HG03457 (cell line): ENCODE results near the gene EIF4E2.
"Not testable (repeated sequence)": the region's sequence is repeated elsewhere in the genome, so short reads cannot be mapped to it uniquely, and the experiment has no call there.

ENCODE experiments used
- ATAC-seq: cut with Tn5 transposase; IDR thresholded peaks from one replicate; pipeline ENCODE4 v1.9.1; 2021; ENCODE audit warnings: moderate number of reproducible peaks; ENCODE audit not compliant: unreplicated experiment

EIF4E2 gene

GRCh38 chr2:232521959-232522622 lies 28.4 kb upstream of the EIF4E2 start:
- ATAC-seq = no peak

- no peak for ATAC-seq
Observed at GRCh38 chr2:232522623-232523401, 27.7 kb upstream of the EIF4E2 start.

DNA sequence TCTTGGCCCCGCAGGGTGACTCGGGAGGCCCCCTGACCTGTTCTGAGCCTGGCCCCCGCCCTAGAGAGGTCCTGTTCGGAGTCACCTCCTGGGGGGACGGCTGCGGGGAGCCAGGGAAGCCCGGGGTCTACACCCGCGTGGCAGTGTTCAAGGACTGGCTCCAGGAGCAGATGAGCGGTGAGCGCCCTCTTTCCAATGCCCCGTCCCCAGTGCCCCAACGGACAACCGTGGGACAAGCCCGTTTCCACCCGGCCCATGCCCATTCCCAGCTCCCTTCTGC lies 27.1 kb upstream of the EIF4E2 start:
- no peak for ATAC-seq

DNA sequence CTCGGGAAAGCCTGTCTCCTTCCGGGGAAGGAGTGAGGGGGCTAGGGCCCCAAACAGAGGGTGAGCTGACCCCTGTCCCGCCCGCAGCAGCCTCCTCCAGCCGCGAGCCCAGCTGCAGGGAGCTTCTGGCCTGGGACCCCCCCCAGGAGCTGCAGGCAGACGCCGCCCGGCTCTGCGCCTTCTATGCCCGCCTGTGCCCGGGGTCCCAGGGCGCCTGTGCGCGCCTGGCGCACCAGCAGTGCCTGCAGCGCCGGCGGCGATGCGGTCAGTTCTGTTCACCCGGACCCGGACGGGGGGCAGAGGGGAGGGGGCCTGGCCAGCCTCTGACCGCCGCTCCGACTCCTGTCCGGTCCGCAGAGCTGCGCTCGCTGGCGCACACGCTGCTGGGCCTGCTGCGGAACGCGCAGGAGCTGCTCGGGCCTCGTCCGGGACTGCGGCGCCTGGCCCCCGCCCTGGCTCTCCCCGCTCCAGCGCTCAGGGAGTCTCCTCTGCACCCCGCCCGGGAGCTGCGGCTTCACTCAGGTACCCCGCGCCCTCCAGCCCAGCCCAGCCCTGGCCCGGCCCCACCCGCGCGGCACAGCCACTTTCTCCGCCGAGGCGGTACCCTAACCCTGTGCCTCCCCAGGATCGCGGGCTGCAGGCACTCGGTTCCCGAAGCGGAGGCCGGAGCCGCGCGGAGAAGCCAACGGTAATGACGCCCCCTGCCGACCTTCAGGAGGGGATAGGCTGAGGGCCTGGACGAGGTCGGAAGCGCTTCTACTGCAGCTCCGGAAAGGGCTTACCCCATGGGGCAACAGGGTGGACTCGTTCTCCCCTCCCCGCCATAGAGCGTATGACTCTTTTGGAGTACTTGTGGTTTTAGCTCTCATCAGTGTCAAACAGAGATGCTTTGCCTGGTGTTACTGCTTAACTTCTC lies 26.5 kb upstream of the EIF4E2 start:
- no peak for ATAC-seq

GRCh38 chr2:232524771-232525170 lies 25.7 kb upstream of the EIF4E2 start:
- ATAC-seq = no peak

- ATAC-seq = no peak
Observed at GRCh38 chr2:232525199-232525598, 25.3 kb upstream of the EIF4E2 start.

DNA sequence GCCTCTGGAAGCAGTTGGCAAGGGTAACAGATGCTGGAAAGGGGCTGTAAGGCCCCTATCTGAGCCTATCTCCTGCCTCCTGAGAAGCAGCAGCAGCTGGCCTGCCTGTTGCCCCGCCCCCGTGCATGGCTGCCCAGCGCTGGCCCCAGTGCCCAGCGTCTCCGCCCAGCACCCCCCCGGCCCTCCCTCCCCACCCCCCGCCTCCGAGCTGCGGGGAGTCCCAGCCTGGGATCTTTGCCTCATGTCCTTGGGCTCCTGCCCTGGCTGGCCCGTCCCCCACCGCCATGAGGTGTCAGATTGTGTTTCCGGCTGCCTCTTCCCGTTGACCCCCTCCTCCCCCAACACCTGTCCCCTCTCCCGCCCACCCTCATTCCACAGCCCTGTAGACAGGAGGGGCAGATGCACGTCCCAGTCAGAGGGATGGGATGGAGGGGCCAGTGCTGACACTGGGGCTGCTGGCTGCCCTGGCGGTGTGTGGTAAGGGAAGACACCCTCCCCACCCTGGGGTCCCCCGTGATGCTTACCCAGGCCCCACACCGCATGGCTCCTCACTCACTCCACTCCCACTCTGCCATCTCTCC lies 24.6 kb upstream of the EIF4E2 start, which contains the start of gene CHRND:
Gene CHRND, plus strand, starts transcription at position 370 of the 581 bp plus-strand sequence. Its CDS starts 56 bp downstream, at position 426.
- no peak for ATAC-seq

- no peak for ATAC-seq
Observed at GRCh38 chr2:232526372-232526941, 24.0 kb upstream of the EIF4E2 start.

- no peak for ATAC-seq
Observed at GRCh38 chr2:232527905-232528470, 22.5 kb upstream of the EIF4E2 start.

- no peak for ATAC-seq
Observed at GRCh38 chr2:232528746-232529460, 21.6 kb upstream of the EIF4E2 start.

DNA sequence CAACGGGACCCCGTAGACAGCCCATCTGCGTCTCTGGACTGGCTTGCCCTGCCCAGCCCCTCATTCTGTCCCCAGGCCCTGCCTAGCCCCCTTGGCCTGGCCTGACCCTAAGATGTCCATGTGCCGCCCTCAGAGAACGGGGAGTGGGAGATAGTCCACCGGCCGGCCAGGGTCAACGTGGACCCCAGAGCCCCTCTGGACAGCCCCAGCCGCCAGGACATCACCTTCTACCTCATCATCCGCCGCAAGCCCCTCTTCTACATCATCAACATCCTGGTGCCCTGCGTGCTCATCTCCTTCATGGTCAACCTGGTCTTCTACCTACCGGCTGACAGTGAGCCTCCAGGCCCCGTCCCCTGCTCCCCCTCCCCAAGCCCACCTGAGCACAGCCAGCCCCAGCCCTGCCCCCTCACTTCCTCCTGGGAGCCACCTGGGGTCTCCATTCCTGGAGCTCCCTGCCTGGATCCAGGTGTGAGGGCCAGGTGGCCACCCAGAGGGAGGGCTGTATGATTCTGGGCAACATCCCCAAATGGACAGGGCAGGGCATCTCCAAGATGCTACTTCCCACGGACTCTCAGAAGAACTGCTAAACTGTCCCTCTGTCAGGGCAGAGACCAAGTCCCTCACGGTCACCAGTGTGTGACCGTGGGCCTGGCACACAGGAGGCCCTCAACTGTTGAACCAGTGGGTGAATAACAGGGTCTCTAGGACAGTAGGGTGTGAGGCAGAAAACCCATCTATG lies 20.5 kb upstream of the EIF4E2 start:
- no peak for ATAC-seq

DNA sequence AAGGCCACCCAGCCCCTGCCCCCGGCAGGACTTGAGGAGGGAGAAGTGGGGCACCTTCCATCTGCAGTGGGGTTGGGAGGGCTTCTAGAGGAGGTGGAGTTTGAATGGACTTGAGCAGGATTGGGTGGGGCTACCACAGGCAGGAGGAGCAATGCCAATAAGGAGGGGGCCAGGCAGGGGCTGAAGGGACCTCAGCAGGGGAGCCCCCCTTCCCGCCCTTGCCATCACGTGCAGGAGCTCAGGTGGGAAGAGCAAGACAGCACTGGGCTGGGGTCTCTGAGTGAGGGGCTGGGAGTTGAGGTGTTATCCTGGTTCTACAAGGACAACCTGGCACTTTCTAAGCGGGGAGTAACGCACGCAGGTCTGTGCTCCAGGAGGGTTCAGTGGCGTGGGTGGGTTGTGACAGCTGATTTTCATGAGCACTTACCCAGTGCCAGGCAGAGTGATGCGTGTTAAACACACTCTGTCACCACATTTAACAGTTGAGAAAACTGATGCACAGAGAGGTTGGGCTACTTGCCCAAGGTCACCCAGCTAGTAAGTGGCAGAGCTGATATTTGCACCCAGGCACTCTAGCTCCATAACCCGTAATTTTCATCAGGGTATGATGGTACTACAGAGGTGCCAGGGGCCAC lies 19.7 kb upstream of the EIF4E2 start:
- ATAC-seq = no peak

DNA sequence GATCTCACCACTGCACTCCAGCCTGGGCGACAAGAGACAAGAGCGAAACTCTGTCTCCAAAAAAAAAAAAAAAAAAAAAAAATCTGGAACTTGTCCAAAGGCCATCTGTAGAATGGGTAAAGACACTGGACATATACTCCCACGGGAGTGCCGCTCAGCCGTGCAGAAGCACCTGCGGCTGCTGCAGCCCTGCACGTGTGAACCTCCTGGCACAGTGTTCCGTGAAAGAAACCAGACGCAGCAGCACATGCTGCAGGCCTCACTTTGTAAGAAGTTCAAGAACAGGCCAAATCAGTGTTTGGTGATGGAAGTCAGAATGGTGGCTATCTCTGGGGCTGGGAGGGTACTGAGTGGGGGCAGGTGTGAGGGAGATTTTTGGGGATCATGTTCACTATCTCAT lies 18.1 kb upstream of the EIF4E2 start:
- ATAC-seq = no peak

DNA sequence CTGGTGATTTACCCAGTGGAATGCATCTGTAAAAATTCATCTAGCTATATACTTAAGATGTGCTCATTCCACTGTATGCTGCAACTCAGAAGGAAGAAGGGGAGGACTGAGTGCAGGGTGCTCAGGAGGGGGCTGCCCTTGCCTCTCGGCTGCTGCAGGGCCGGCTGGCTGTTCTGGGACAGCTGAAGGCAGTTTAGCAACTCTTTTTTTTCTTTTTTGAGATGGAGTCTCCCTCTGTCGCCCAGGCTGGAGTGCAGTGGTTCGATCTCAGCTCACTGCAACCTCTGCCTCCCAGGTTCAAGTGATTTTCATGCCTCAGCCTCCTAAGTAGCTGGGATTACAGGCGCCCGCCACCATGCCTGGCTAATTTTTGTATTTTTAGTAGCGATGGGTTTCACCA lies 17.7 kb upstream of the EIF4E2 start:
- not testable (repeated sequence) for ATAC-seq

DNA sequence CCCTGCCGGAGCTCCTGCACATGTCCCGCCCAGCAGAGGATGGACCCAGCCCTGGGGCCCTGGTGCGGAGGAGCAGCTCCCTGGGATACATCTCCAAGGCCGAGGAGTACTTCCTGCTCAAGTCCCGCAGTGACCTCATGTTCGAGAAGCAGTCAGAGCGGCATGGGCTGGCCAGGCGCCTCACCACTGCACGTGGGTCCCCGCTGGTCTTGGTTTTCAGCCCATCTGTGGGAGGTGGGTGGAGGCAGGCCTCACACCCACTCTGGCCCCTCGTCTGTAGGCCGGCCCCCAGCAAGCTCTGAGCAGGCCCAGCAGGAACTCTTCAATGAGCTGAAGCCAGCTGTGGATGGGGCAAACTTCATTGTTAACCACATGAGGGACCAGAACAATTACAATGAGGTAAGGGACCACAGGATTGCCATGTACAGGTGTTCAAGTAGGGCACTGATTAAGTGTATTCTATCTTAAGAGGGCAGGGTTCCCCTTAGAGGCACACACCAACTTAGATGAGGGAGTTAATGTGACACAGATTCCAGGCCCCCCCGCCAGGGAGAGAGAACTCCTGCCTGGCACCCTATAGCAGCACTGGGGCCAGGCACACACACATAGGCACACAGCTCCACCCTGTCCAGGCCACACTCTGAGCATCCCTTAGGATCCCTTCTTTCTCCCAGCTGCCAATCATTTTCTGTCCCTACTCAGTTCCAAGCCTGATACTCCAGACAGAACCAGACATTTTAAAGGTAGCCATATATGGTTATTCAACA lies 16.4 kb upstream of the EIF4E2 start:
- no peak for ATAC-seq

- ATAC-seq = no peak
Observed at GRCh38 chr2:232534940-232535651, 15.4 kb upstream of the EIF4E2 start.

DNA sequence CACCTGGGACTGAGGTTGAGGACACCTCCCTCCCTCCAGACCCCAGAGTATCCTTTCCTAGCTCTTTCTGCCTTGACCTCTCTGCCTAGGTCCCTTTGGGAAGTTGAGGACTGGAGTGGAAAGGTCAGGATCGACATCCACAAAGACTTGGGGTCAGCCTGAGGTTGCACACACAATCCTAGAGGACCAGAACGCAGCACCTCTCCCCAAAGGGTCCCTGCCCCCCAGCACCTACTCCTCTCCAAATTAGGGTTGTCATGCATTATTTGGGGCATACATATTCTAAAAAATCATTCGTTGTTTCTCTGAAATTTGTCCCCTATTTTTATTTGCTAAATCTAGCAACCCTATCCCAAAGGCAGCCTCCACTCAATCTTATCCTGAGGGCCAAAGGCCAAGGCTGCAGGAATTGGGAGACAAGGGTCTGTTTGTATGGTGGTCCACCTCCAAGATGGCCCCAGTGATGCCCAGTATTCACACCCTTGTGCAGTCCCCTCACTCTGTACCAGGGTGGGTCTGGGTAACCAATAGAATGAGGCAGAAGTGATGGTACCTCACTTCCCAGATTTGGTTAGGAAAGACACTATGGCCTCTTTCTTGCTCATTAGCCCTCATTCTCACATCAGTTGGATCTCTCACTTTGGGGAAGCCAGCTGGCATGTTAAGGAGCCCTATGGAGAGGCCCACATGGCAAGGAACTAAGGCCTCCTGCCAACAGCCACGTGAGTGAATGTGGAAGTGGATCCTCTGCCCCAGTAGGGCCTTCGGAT lies 14.5 kb upstream of the EIF4E2 start:
- ATAC-seq = no peak
